ENCODE data around the gene ST3GAL5. TPM values are rescaled to one million over a fixed set of nuclear protein-coding genes. Genes with fewer than 3 reads are reported as not detected.

Gene ST3GAL5
- polyA plus RNA-seq, 1 experiment, result 16.0 TPM

DNA sequence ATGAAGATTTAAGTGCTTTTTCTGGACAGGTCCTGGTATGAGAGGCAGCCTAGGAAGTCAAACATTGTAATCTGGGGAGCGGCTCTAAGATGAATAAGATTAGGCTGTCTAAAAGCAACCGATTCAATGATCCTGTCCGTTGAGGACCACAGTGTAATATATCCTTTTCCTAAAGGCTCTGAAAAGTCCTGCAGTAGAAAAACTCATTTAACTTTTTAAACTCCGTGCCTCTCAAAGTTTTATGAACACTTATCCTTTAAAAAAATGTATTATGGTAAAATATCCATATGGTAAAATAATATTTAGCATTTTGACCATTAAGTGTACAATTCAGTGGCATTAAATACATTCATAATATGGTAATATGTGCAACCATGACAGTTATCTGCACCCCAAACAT lies 95.2 kb downstream of the ST3GAL5 start:
- Histone ChIP-seq H3K4me3 (ENCODE audit: low read depth, low read length) (no peak overlapping the region), H3K27me3 (ENCODE audit: control insufficient read depth, insufficient read depth, low read length) (no peaks in the 10 kb centered on the region), H3K36me3 (ENCODE audit: control insufficient read depth, insufficient read depth, low read length) (no peaks in the 10 kb centered on the region)
- no peak for DNase-seq (ENCODE audit: low read depth)
- POLR2A ChIA-PET, result no interaction called here
- CTCF ChIA-PET, result interaction anchor here (1.1 to 1.5 kb wide), 3 partner anchors 17 to 64 kb away, joined by 4 to 6 read pairs (median 5); no protein-coding TSS in a partner anchor
- no peak for TF ChIP-seq CTCF (IDR thresholded peaks at IDR 0.05; ENCODE audit: insufficient read depth, low read depth, low read length)

- CTCF ChIA-PET, result interaction anchor here (1.1 to 1.5 kb wide), 3 partner anchors 18 to 63 kb away, joined by 4 to 6 read pairs (median 5); no protein-coding TSS in a partner anchor
- no peak overlapping the region for H3K4me3 ChIP-seq (ENCODE audit: low read depth, low read length)
- no peaks in the 10 kb centered on the region for H3K36me3 ChIP-seq (ENCODE audit: control insufficient read depth, insufficient read depth, low read length)
- DNase-seq (ENCODE audit: low read depth), result no peak
- POLR2A ChIA-PET, result interaction anchor here (0.7 kb wide), 1 partner anchor 17 kb away, joined by 3 read pairs; no protein-coding TSS in a partner anchor
- H3K27me3 ChIP-seq (ENCODE audit: control insufficient read depth, insufficient read depth, low read length), result no peaks in the 10 kb centered on the region
- TF ChIP-seq CTCF (IDR thresholded peaks at IDR 0.05; ENCODE audit: insufficient read depth, low read depth, low read length), result no peak
Measured at GRCh38 chr2:85792783-85793441, 95.9 kb downstream of the ST3GAL5 start.

DNA sequence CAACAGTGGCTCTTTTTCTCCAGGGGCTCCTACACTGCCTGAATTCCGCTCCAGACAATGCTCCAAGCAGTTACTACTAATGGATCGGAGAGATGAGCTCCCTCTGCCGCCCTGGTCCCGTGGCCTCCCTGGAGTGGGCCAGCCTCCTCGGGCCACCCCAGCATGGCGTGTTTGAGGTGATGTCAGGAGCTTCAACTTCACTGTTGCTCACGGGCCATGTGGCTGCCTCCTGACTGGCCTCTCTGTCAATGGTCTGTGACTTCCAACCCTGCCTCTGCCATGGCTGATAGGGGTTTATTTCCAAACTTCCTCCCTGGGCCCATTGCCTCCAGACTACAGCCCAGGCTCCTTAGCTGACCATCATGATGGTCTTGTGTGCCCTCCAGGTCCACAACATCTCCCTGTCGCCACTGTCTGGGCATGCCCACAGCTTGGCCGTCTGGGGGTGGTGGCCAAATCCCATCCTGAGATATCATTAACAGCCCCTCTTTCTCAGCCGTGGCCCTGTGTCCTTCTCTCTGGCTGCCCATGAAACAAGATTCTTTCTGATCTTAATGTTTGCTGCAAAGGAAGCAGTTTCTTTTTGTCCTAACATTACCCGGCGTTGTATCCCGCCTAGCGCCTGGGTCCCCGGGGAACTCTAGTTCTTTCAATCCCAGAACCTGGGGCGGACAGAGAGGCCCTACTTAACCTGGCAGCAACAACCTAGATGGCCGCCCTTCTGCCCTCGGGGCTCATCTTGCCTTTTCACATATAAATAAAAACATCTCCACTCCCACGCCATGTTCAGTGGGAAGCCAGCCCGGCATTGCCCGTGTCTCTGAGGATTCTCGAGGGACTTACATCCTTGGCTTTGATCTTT lies 96.9 kb downstream of the ST3GAL5 start:
- no peak for TF ChIP-seq CTCF (IDR thresholded peaks at IDR 0.05; ENCODE audit: insufficient read depth, low read depth, low read length)
- POLR2A ChIA-PET, result interaction anchor here (0.7 kb wide), 1 partner anchor 16 kb away, joined by 3 read pairs; no protein-coding TSS in a partner anchor

DNA sequence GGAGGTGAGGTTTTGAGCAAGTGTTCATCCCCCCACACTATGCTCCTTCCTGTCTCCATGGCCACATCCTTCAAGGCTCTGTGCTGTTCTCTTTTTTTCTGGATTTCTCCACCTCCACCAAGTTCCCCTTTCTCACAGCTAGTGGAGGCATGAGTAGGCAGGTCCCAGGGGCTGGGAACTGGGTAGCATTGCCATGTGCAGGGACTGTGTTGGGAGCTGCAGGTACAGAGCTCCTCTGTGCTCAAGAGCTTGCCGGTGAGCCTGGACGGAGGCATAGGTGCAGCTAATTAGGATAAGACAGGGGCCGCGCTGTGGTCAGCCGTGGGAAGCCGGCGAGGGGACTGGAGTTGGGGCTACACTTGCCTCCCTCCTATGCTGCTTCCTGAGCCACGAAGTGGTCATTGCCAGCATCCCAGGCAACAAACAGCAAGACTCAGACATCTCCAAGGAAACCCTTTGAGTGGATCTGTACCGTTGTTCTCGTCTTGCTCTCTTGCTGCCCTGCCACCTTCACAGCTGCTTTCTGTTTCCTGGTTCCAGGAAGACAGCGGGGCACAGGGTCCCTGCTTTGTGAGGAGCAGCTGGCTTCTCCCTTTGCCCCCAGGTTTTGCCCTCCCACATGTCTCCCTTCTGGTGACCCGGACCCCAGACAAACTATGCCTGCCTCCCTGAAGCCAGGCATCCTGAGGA lies 98.1 kb downstream of the ST3GAL5 start:
- ChIA-PET CTCF (interaction anchor here (1.3 to 1.4 kb wide), 2 partner anchors 13 to 24 kb away, joined by 4 read pairs; no protein-coding TSS in a partner anchor), POLR2A (no interaction called here)
- H3K36me3 ChIP-seq (ENCODE audit: control insufficient read depth, insufficient read depth, low read length), result peaks cover 2% of the 10 kb centered on the region
- no peak for TF ChIP-seq CTCF (IDR thresholded peaks at IDR 0.05; ENCODE audit: insufficient read depth, low read depth, low read length)
- no peak for DNase-seq (ENCODE audit: low read depth)
- H3K27me3 ChIP-seq (ENCODE audit: control insufficient read depth, insufficient read depth, low read length), result no peaks in the 10 kb centered on the region
- H3K4me3 ChIP-seq (ENCODE audit: low read depth, low read length), result no peak overlapping the region

More for the DNA sequence above, 96.9 kb downstream of the ST3GAL5 start:
- H3K27me3 ChIP-seq (ENCODE audit: control insufficient read depth, insufficient read depth, low read length), result no peaks in the 10 kb centered on the region
- DNase-seq (ENCODE audit: low read depth), result no peak
- H3K36me3 ChIP-seq (ENCODE audit: control insufficient read depth, insufficient read depth, low read length), result no peaks in the 10 kb centered on the region; the same call in 1 of the 2 replicates
- CTCF ChIA-PET, result interaction anchor here (1.1 to 1.5 kb wide), 5 partner anchors 19 to 62 kb away, joined by 4 to 6 read pairs (median 5); no protein-coding TSS in a partner anchor
- H3K4me3 ChIP-seq (ENCODE audit: low read depth, low read length), result no peak overlapping the region

Data from BJ (cell line).